DOHH2 (cell line): ENCODE data around the gene MVB12A.

Experiments used
- H3F3A ChIP-seq: fragments of 200-600 bp; sonication (generic), shearing (Covaris generic); 2 replicates; pipeline ENCODE4 v1.6.0; 2016; ENCODE audit warnings: antibody characterized with exemption, mild to moderate bottlenecking; ENCODE audit not compliant: control insufficient read depth, insufficient read depth
- H3K27ac ChIP-seq: fragments of 200-600 bp; sonication (generic); 2 replicates; pipeline ENCODE4 v1.5.1; 2014; ENCODE audit warnings: low read depth, mild to moderate bottlenecking, low read length, moderate library complexity
- H3K27me3 ChIP-seq: fragments of 200-600 bp; sonication (generic); 2 replicates; pipeline ENCODE4 v1.6.1; 2014; ENCODE audit warnings: mild to moderate bottlenecking, low read length, mixed read lengths; ENCODE audit not compliant: control insufficient read depth
- H3K36me3 ChIP-seq: fragments of 200-600 bp; sonication (generic); 2 replicates; pipeline ENCODE4 v1.6.1; 2014; ENCODE audit warnings: mild to moderate bottlenecking, low read length, moderate library complexity, mixed read lengths; ENCODE audit not compliant: control insufficient read depth
- H3K4me1 ChIP-seq: fragments of 200-600 bp; sonication (generic); 2 replicates; pipeline ENCODE4 v1.6.1; 2014; ENCODE audit warnings: mild to moderate bottlenecking, low read length, mixed read lengths; ENCODE audit not compliant: control insufficient read depth
- H3K4me2 ChIP-seq: fragments of 200-600 bp; sonication (generic); 2 replicates; pipeline ENCODE4 v1.6.0; 2014; ENCODE audit warnings: mild to moderate bottlenecking, low read length, moderate library complexity
- H3K4me3 ChIP-seq: fragments of 200-600 bp; sonication (generic); 2 replicates; pipeline ENCODE4 v1.5.1; 2014; ENCODE audit warnings: mild to moderate bottlenecking, low read length, mixed read lengths
- H3K79me2 ChIP-seq: fragments of 200-600 bp; sonication (generic); 2 replicates; pipeline ENCODE4 v1.6.1; 2014; ENCODE audit warnings: mild to moderate bottlenecking, low read length, mixed read lengths; ENCODE audit not compliant: control insufficient read depth
- H3K9me2 ChIP-seq: fragments of 200-600 bp; sonication (generic); replicated peaks from 2 replicates; pipeline ENCODE4 v1.6.1; 2014; ENCODE audit warnings: mild to moderate bottlenecking, low read length, mixed read lengths; ENCODE audit not compliant: control insufficient read depth
- H3K9me3 ChIP-seq: fragments of 200-600 bp; sonication (generic); 2 replicates; pipeline ENCODE4 v1.6.1; 2014; ENCODE audit warnings: antibody characterized with exemption, low read length, mixed read lengths; ENCODE audit not compliant: control insufficient read depth, insufficient read depth
- H4K20me1 ChIP-seq: fragments of 200-600 bp; sonication (generic); 2 replicates; pipeline ENCODE4 v1.6.0; 2014; ENCODE audit warnings: low read depth, mild to moderate bottlenecking, antibody characterized with exemption, low read length, moderate library complexity; ENCODE audit not compliant: control insufficient read depth, insufficient read depth
- CTCF ChIP-seq: fragments of 200-600 bp; sonication (generic); IDR thresholded peaks from one replicate; pipeline ENCODE4 v1.5.1; 2014; ENCODE audit warnings: antibody characterized with exemption, mild to moderate bottlenecking, low read depth, low read length; ENCODE audit not compliant: poor library complexity, severe bottlenecking
- EZH2phosphoT487 ChIP-seq: fragments of 200-600 bp; sonication (generic); IDR thresholded peaks from 2 replicates; pipeline ENCODE4 v1.6.1; 2017; ENCODE audit warnings: borderline replicate concordance, mild to moderate bottlenecking, antibody characterized with exemption, low read length, moderate library complexity, mixed read lengths

Gene MVB12A

GRCh38 chr19:17418710-17419109, 1.1 kb upstream of the MVB12A start:
- H3K4me3 ChIP-seq: peak overlapping the region; percentile 81
- no peaks in the 10 kb centered on the region for H3K9me2 ChIP-seq
- no peak for TF ChIP-seq EZH2phosphoT487
- no peak for TF ChIP-seq CTCF
- H3K27me3 ChIP-seq: no peaks in the 10 kb centered on the region
- H3K4me1 ChIP-seq: peaks cover 26% of the 10 kb centered on the region
- peaks cover 26% of the 10 kb centered on the region for H3K36me3 ChIP-seq
- H3K27ac ChIP-seq: peak overlapping the region; percentile 56
- H3K9me3 ChIP-seq: no peaks in the 10 kb centered on the region
- H3K79me2 ChIP-seq: peaks cover 28% of the 10 kb centered on the region
- H3F3A ChIP-seq: peaks cover 5% of the 10 kb centered on the region; the same call in 1 of the 2 replicates
- no peaks in the 10 kb centered on the region for H4K20me1 ChIP-seq
- peak overlapping the region; percentile 80 for H3K4me2 ChIP-seq

- Histone ChIP-seq H3F3A (peaks cover 5% of the 10 kb centered on the region; the same call in 1 of the 2 replicates), H3K27ac (peak overlapping the region; percentile 56), H3K27me3 (no peaks in the 10 kb centered on the region), H3K4me1 (peaks cover 24% of the 10 kb centered on the region), H3K79me2 (peaks cover 23% of the 10 kb centered on the region), H3K9me2 (no peaks in the 10 kb centered on the region), H4K20me1 (no peaks in the 10 kb centered on the region), H3K4me3 (peak overlapping the region; percentile 81), H3K4me2 (peak overlapping the region; percentile 80), H3K9me3 (no peaks in the 10 kb centered on the region), H3K36me3 (peaks cover 21% of the 10 kb centered on the region)
- TF ChIP-seq CTCF (no peak), EZH2phosphoT487 (no peak)
Measured at GRCh38 chr19:17419154-17419620, 660 bp upstream of the MVB12A start.

GRCh38 chr19:17420475-17420924, 653 bp downstream of the MVB12A start:
- H4K20me1 ChIP-seq: no peaks in the 10 kb centered on the region
- H3K4me1 ChIP-seq: peaks cover 33% of the 10 kb centered on the region
- H3K36me3 ChIP-seq: peaks cover 8% of the 10 kb centered on the region
- peak overlapping the region; percentile 81 for H3K4me3 ChIP-seq
- no peaks in the 10 kb centered on the region for H3K9me3 ChIP-seq
- peak overlapping the region; percentile 94 for H3K4me2 ChIP-seq
- no peaks in the 10 kb centered on the region for H3K27me3 ChIP-seq
- no peak overlapping the region for H3K27ac ChIP-seq
- H3K79me2 ChIP-seq: peaks cover 16% of the 10 kb centered on the region
- H3F3A ChIP-seq: peaks cover 5% of the 10 kb centered on the region; the same call in 1 of the 2 replicates
- no peak for TF ChIP-seq EZH2phosphoT487
- TF ChIP-seq CTCF: no peak
- no peaks in the 10 kb centered on the region for H3K9me2 ChIP-seq
